K562 treated with DMSO at 1 percent for 48 hours (cell line): ENCODE results near the gene MAJIN. TPM values are rescaled to one million over a fixed set of nuclear protein-coding genes. Genes with fewer than 3 reads are reported as not detected.

ENCODE experiments used
- total RNA-seq: library from RNA; unstranded; fragments of 300-600 nt; gene quantifications from 2 replicates; pipeline ENCODE4 v1.2.3, GENCODE V29; 2022; ENCODE audit warnings: low replicate concordance; ENCODE audit errors: extremely low read depth

The MAJIN gene
- total RNA-seq: not detected in 2 replicates

GRCh38 chr11:64971421-64972233 is at the start of gene MAJIN:
MAJIN (minus strand) TSS chr11:64972108; CDS start chr11:64959405, 12,703 bp downstream.

GRCh38 chr11:65013888-65014725 is 42.2 kb upstream of the MAJIN start, which contains the start of gene ARL2:
ARL2 (plus strand) TSS chr11:65014160; CDS start chr11:65014208, 48 bp downstream.

GRCh38 chr11:64996710-64997380 is 24.9 kb upstream of the MAJIN start, which contains the start of gene BATF2:
BATF2 (minus strand) TSS chr11:64996971; CDS start chr11:64996914, 57 bp downstream.

GRCh38 chr11:64935359-64936081 is 36.4 kb downstream of the MAJIN start, which contains the start of gene GPHA2:
GPHA2 (minus strand) TSS chr11:64935893; CDS start chr11:64935460, 433 bp downstream.

GRCh38 chr11:64923944-64924909 is 47.7 kb downstream of the MAJIN start, which contains the start of gene PPP2R5B:
PPP2R5B (plus strand) TSS chr11:64924689; CDS start chr11:64925735, 1,046 bp downstream.

GRCh38 chr11:64916775-64917662 is 54.9 kb downstream of the MAJIN start, which contains the start of gene ATG2A:
ATG2A (minus strand) TSS chr11:64917209; CDS start chr11:64917135, 74 bp downstream.

Other genes starting within 250 kb of the MAJIN start
- gene NRXN2, start 248.9 kb downstream of the MAJIN start, total RNA-seq: not detected in 2 replicates
- gene RASGRP2, start 228.0 kb downstream of the MAJIN start, total RNA-seq: not detected in 2 replicates
- not detected in 2 replicates for gene PYGM, start 212.1 kb downstream of the MAJIN start, total RNA-seq
- gene SF1, start 193.6 kb downstream of the MAJIN start, total RNA-seq: not detected in 2 replicates
- gene MAP4K2, start 168.9 kb downstream of the MAJIN start, total RNA-seq: not detected in 2 replicates
- gene MEN1, start 161.6 kb downstream of the MAJIN start, total RNA-seq: not detected in 2 replicates
- gene CDC42BPG, start 127.5 kb downstream of the MAJIN start, total RNA-seq: not detected in 2 replicates
- gene EHD1, start 93.5 kb downstream of the MAJIN start, total RNA-seq: not detected in 2 replicates
- gene ATG2A, start 54.9 kb downstream of the MAJIN start, total RNA-seq: not detected in 2 replicates
- not detected in 2 replicates for gene PPP2R5B, start 47.4 kb downstream of the MAJIN start, total RNA-seq
- not detected in 2 replicates for gene GPHA2, start 36.2 kb downstream of the MAJIN start, total RNA-seq
- gene BATF2, start 24.9 kb upstream of the MAJIN start, total RNA-seq: not detected in 2 replicates
- gene ARL2, start 42.1 kb upstream of the MAJIN start, total RNA-seq: not detected in 2 replicates
- gene SNX15, start 55.3 kb upstream of the MAJIN start, total RNA-seq: not detected in 2 replicates
- not detected in 2 replicates for gene SAC3D1, start 69.1 kb upstream of the MAJIN start, total RNA-seq
- gene NAALADL1, start 86.4 kb upstream of the MAJIN start, total RNA-seq: not detected in 2 replicates
- not detected in 2 replicates for gene CDCA5, start 111.9 kb upstream of the MAJIN start, total RNA-seq
- gene ZFPL1, start 112.1 kb upstream of the MAJIN start, total RNA-seq: not detected in 2 replicates
- not detected in 2 replicates for gene VPS51, start 124.1 kb upstream of the MAJIN start, total RNA-seq
- not detected in 2 replicates for gene TM7SF2, start 139.8 kb upstream of the MAJIN start, total RNA-seq
- not detected in 2 replicates for gene ZNHIT2, start 145.6 kb upstream of the MAJIN start, total RNA-seq
- gene FAU, start 150.0 kb upstream of the MAJIN start, total RNA-seq: not detected in 2 replicates
- not detected in 2 replicates for gene MRPL49, start 150.2 kb upstream of the MAJIN start, total RNA-seq
- gene SYVN1, start 162.4 kb upstream of the MAJIN start, total RNA-seq: not detected in 2 replicates
- not detected in 2 replicates for gene SPDYC, start 198.1 kb upstream of the MAJIN start, total RNA-seq
- gene CAPN1, start 209.8 kb upstream of the MAJIN start, total RNA-seq: not detected in 2 replicates